Gastroesophageal sphincter (tissue), 3 donors: ENCODE data around the gene UBC.

Source experiments
- EP300 ChIP-seq: sonication (generic); formaldehyde crosslinking; IDR thresholded peaks from one replicate; pipeline ENCODE4 v1.6.1; 2017; ENCODE audit warnings: antibody characterized with exemption, mild to moderate bottlenecking
- POLR2AphosphoS5 ChIP-seq: sonication (generic); formaldehyde crosslinking; IDR thresholded peaks from one replicate; pipeline ENCODE4 v1.6.1; 2017; ENCODE audit warnings: antibody characterized with exemption
- TF ChIP-seq, protein P1 (sequence below), 4 experiments: fragments of 200-600 bp in 2 of 4; fragments of 450-650 bp in 2 of 4; sonication (generic) in 1 of 4; IDR thresholded peaks; one replicate each; pipeline ENCODE4 v1.5.1; 2017 to 2019; ENCODE audit warnings: antibody characterized with exemption in 4 of 4, mild to moderate bottlenecking in 2 of 4, moderate library complexity in 2 of 4

DNA sequence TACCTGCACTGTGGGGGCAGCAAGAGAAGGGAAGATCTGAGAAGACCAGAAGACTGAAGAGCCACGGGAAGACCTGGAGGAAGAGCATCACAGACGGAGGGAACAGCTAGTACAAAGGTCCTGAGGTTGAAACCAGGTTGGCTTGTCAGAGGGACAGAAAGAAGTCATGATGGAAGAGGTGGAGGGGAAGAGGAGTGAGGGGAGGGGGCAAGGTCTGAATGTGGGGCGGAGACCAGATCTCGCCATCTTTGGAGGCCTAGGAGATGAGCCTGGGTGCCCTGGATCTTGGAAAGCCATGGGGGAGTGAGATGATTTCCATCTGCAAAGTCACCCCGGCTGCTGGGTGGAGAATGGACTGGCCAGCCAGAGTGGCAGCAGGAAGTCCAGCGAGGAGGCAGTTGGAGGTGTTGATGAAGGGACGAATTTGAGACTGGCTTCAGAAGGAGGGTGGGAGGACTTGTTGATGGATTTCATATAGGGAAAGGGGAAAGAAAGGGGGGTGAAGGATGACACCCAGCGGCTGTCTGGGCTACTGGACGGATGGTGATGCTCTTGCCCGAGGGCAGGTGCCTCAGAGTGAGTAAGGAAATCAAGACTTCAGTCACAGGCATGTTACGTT, 14.6 kb upstream of the UBC start:
- TF ChIP-seq, protein P1, sequence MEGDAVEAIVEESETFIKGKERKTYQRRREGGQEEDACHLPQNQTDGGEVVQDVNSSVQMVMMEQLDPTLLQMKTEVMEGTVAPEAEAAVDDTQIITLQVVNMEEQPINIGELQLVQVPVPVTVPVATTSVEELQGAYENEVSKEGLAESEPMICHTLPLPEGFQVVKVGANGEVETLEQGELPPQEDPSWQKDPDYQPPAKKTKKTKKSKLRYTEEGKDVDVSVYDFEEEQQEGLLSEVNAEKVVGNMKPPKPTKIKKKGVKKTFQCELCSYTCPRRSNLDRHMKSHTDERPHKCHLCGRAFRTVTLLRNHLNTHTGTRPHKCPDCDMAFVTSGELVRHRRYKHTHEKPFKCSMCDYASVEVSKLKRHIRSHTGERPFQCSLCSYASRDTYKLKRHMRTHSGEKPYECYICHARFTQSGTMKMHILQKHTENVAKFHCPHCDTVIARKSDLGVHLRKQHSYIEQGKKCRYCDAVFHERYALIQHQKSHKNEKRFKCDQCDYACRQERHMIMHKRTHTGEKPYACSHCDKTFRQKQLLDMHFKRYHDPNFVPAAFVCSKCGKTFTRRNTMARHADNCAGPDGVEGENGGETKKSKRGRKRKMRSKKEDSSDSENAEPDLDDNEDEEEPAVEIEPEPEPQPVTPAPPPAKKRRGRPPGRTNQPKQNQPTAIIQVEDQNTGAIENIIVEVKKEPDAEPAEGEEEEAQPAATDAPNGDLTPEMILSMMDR (IDR thresholded peaks at IDR 0.05) = no peak
- TF ChIP-seq EP300 (no peak), POLR2AphosphoS5 (no peak)
